HG02870 (cell line): Measurements from ENCODE around the gene USP8.

Source experiments
- ATAC-seq: cut with Tn5 transposase; IDR thresholded peaks from one replicate; pipeline ENCODE4 v1.9.1; 2021; ENCODE audit warnings: mild to moderate bottlenecking, moderate library complexity; ENCODE audit not compliant: unreplicated experiment

USP8 gene

DNA sequence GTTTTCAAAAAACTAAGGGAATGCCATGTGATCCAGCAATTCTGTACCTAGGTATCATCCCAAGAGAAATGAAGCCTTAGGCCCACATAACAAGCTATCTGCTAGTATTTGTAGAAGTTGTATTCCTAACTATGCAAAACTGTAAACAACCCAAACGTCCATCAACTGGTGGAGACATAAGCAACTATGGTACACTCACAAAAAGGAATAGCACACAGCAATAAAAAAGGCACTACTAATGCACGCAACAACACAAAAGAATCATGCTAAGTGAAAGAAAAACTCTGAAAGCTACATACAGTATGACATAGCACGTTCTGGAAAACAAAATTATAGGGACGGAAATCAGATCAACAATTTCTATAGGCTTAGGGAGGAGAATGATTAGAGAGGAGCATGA lies 107.0 kb downstream of the USP8 start:
- ATAC-seq: no peak

GRCh38 chr15:50531766-50532165 lies 107.6 kb downstream of the USP8 start:
- no peak for ATAC-seq

DNA sequence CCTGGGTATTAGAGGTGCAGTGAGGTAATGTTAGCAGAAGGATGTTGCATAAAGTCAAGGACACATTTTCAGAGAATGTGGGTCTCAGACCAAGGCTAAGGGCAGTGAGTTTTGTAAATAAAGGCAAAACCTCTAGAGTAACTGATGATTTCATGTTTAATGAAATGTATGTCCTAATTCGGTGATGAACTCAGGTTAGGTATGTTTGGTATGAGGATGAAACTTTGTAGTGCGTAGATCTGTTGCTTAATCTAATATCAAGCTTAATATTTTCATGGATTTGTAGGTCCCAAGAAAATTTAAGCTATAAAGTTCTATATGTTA lies 118.6 kb downstream of the USP8 start:
- ATAC-seq: no peak

DNA sequence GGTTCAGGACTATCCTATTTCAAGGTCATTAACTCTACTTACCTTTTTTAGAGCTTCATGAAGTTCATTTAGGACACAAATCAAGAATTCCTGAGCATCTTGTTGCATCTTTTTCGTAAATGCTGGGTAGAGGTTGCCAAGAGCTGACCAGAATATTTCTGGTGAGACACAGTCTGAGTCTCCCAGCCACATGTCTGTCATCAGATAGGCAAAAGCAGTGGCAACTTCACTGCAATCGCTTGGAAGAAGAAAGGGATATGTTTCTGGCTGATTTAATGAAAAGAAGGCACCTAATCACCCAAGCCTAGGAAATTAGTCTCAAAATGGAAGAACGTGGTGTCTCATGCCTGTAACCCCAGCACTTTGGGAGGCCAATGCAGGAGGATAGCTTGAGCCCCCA lies 119.4 kb downstream of the USP8 start:
- ATAC-seq: no peak

DNA sequence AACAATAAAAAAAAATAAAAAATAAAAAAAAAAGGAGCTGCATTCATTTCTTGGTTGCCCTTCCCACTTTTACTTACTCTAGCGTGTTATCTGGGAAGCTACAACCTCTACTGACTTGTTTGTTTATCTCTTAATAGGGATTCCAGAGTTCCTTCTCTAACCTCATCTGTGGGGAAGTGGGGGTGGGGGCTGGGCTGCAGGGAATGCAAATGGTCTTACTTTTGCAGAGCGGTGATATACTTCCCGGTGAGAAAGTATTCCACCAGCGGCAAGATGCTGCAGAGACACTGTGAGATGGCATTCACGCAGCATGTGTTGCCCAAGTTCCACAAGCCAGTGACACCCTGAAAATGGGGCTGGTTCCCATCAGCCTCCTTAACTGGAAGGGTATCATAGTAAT lies 120.2 kb downstream of the USP8 start:
- no peak for ATAC-seq

GRCh38 chr15:50546566-50546965 lies 122.4 kb downstream of the USP8 start, which contains the start of gene USP50:
Gene USP50, minus strand, starts transcription at chr15:50546666. Its CDS starts 141 bp downstream, at chr15:50546525.
- no peak for ATAC-seq

GRCh38 chr15:50549326-50549725 lies 125.1 kb downstream of the USP8 start:
- no peak for ATAC-seq

DNA sequence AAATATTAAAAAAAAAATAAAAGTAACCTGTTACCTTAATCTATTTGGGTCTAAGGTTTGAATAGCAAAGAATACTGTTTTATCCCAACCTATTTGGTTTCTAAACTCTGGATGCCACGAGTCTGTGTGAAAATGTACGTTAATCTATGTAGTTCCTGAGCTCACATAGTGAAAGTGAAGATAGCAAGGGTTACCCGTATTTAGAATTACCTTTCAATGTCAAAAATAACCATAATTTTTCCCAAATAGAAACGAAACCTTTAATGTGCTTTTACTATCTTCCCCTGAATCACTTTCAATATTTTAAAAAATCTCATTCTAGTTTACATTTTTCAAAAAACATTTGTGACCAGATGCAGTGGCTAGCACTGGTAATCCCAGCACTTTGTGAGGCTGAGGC lies 128.0 kb downstream of the USP8 start:
- no peak for ATAC-seq

- ATAC-seq: no peak
Measured at GRCh38 chr15:50556642-50557371, 132.6 kb downstream of the USP8 start.

- ATAC-seq: no peak
Measured at GRCh38 chr15:50558012-50558411, 133.8 kb downstream of the USP8 start.

GRCh38 chr15:50562735-50563640 lies 138.8 kb downstream of the USP8 start:
- no peak for ATAC-seq

- ATAC-seq: no peak
Measured at GRCh38 chr15:50563756-50564155, 139.6 kb downstream of the USP8 start.
